Endothelial cell of umbilical vein (primary cell): Measurements from ENCODE around the gene XRCC1.

Experiments
- EZH2 ChIP-seq: IDR thresholded peaks from 2 replicates; pipeline ENCODE4 v1.6.1; 2012; ENCODE audit warnings: borderline replicate concordance, low read depth, mild to moderate bottlenecking, moderate library complexity, low read length, inconsistent platforms; ENCODE audit not compliant: severe bottlenecking
- JUN ChIP-seq: IDR thresholded peaks from 2 replicates; pipeline ENCODE4 v1.6.1; 2011; ENCODE audit warnings: borderline replicate concordance, low read depth; ENCODE audit not compliant: insufficient read length, insufficient read depth
- MAX ChIP-seq: IDR thresholded peaks from 2 replicates; pipeline ENCODE4 v1.6.1; 2011; ENCODE audit not compliant: insufficient read depth, insufficient read length
- MYC ChIP-seq: IDR thresholded peaks from one replicate; pipeline ENCODE4 v1.6.1; 2011; ENCODE audit warnings: mild to moderate bottlenecking, low read depth, low read length
- POLR2A ChIP-seq: IDR thresholded peaks from 2 replicates; pipeline ENCODE4 v1.6.1; 2012; ENCODE audit warnings: low read depth, mild to moderate bottlenecking, control low read depth, low read length
- POLR2AphosphoS5 ChIP-seq: IDR thresholded peaks from 2 replicates; pipeline ENCODE4 v1.6.1; 2012; ENCODE audit warnings: low read depth, mild to moderate bottlenecking, control low read depth, low read length, moderate library complexity; ENCODE audit not compliant: insufficient read depth
- TF ChIP-seq, protein P1 (sequence below), 2 donors: IDR thresholded peaks; 1 replicate in 1 of 2; 2 replicates in 1 of 2; pipeline ENCODE4 v1.5.1; 2011; ENCODE audit warnings: low read length in 2 of 2, mild to moderate bottlenecking in 2 of 2, moderate library complexity in 2 of 2, control low read depth in 1 of 2, inconsistent platforms in 1 of 2, low read depth in 1 of 2; ENCODE audit not compliant: insufficient read depth in 1 of 2; ENCODE audit errors: extremely low read depth in 1 of 2

DNA sequence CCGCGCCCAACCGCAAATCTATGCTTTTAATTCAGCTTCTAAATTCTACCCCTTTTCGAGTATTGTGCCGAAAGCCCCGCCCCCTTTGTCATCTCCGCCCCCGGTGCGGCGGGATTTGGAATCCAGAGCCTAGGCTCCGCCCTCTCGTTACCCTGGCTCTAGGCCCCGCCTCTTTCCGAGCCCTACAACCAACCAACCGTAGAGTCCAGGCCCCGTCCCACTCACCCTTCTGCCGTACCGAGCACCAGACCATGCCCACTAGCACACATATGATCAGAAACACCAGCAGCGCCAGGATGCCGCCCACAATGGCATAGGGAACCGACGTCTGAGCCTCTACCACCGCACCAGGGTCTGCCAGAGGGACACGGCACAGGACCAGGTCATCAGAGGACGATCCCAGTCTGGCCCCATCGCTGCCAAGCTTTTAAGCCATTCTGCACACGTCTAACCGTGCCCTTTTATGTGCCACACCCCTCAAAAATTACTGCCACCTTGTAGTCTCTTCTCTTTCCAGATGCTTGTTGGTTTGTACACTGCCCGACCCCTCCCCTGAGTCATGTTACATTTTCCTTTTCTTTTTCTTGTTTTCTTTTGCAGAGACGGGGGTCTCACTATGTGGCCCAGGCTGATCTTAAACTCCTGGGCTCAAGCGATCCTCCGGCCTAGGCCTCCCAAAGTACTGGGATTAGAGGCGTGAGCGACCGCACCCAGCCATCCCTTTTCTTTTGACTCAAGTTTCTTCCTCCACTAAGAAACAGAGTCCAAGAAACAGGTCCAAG is 48.8 kb upstream of the XRCC1 start:
- TF ChIP-seq POLR2A = no peak
- TF ChIP-seq, protein P1, sequence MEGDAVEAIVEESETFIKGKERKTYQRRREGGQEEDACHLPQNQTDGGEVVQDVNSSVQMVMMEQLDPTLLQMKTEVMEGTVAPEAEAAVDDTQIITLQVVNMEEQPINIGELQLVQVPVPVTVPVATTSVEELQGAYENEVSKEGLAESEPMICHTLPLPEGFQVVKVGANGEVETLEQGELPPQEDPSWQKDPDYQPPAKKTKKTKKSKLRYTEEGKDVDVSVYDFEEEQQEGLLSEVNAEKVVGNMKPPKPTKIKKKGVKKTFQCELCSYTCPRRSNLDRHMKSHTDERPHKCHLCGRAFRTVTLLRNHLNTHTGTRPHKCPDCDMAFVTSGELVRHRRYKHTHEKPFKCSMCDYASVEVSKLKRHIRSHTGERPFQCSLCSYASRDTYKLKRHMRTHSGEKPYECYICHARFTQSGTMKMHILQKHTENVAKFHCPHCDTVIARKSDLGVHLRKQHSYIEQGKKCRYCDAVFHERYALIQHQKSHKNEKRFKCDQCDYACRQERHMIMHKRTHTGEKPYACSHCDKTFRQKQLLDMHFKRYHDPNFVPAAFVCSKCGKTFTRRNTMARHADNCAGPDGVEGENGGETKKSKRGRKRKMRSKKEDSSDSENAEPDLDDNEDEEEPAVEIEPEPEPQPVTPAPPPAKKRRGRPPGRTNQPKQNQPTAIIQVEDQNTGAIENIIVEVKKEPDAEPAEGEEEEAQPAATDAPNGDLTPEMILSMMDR (IDR thresholded peaks at IDR 0.05; ENCODE audit: extremely low read depth in 1 of 2, insufficient read depth in 1 of 2, low read depth in 1 of 2, low read length in 2 of 2) = no peak
- no peak for TF ChIP-seq MYC
- no peak for TF ChIP-seq POLR2AphosphoS5
- TF ChIP-seq EZH2 = no peak
- TF ChIP-seq JUN = no peak
- no peak for TF ChIP-seq MAX
